CD14-positive monocyte (primary cell): ENCODE measurements around the gene FLII. TPM values are rescaled to one million over a fixed set of nuclear protein-coding genes. Genes with fewer than 3 reads are reported as not detected.

Experiments
- DNase-seq, 3 donors: peaks; one replicate each; pipeline ENCODE4 v3.0.0-alpha.2; 2011 to 2022
- H2AFZ ChIP-seq: 2 replicates; pipeline ENCODE4 v1.6.0; 2012; ENCODE audit warnings: mild to moderate bottlenecking, low read depth, low read length, inconsistent platforms; ENCODE audit not compliant: insufficient read depth, poor library complexity, severe bottlenecking
- H3K27ac ChIP-seq, 2 donors: 1 replicate in 1 of 2; 2 replicates in 1 of 2; pipeline ENCODE4 v1.5.1; 2012 to 2013; ENCODE audit warnings: low read length in 2 of 2, control low read depth in 1 of 2, inconsistent platforms in 1 of 2, low read depth in 1 of 2, mild to moderate bottlenecking in 1 of 2
- H3K27me3 ChIP-seq, 2 donors: one replicate each; pipeline versions ENCODE4 v1.6.0 to v1.6.1; 2011 to 2013; ENCODE audit warnings: low read length in 2 of 2; ENCODE audit not compliant: control insufficient read depth in 2 of 2, insufficient read depth in 2 of 2
- H3K36me3 ChIP-seq, 2 donors: replicated peaks in 1 of 2; 1 replicate in 1 of 2; 2 replicates in 1 of 2; pipeline versions ENCODE4 v1.5.1 to v1.6.1; 2012 to 2013; ENCODE audit warnings: low read length in 2 of 2, control low read depth in 1 of 2, inconsistent platforms in 1 of 2, mild to moderate bottlenecking in 1 of 2; ENCODE audit not compliant: insufficient read depth in 2 of 2, control insufficient read depth in 1 of 2
- H3K4me1 ChIP-seq, 2 donors: 1 replicate in 1 of 2; 2 replicates in 1 of 2; pipeline versions ENCODE4 v1.5.1 to v1.6.1; 2012 to 2013; ENCODE audit warnings: low read length in 2 of 2, control low read depth in 1 of 2, inconsistent platforms in 1 of 2, mild to moderate bottlenecking in 1 of 2, moderate library complexity in 1 of 2; ENCODE audit not compliant: insufficient read depth in 2 of 2, control insufficient read depth in 1 of 2
- H3K4me2 ChIP-seq: replicated peaks from 2 replicates; pipeline ENCODE3; 2012; ENCODE audit warnings: low read length, moderate library complexity, mild to moderate bottlenecking; ENCODE audit not compliant: poor library complexity, severe bottlenecking; ENCODE audit errors: extremely low read depth
- H3K4me3 ChIP-seq, 3 experiments: fragments of 200-600 bp in 1 of 3; sonication (generic) in 1 of 3; replicated peaks in 1 of 3; 1 replicate in 2 of 3; 2 replicates in 1 of 3; pipeline ENCODE4 v1.5.1; 2011 to 2013; ENCODE audit warnings: low read length in 3 of 3, mild to moderate bottlenecking in 3 of 3, control low read depth in 2 of 3, low read depth in 2 of 3, inconsistent platforms in 1 of 3, moderate library complexity in 1 of 3
- H3K79me2 ChIP-seq: 2 replicates; pipeline ENCODE4 v1.6.0; 2012; ENCODE audit warnings: mild to moderate bottlenecking, control low read depth, inconsistent platforms, low read length, moderate library complexity; ENCODE audit not compliant: insufficient read depth
- H3K9ac ChIP-seq: 2 replicates; pipeline ENCODE4 v1.6.0; 2017; ENCODE audit warnings: low read length, mild to moderate bottlenecking; ENCODE audit not compliant: insufficient read depth, poor library complexity, severe bottlenecking
- H3K9me3 ChIP-seq, 2 donors: replicated peaks in 1 of 2; 1 replicate in 1 of 2; 2 replicates in 1 of 2; pipeline versions ENCODE4 v1.5.1 to v1.6.1; 2012 to 2013; ENCODE audit warnings: low read length in 2 of 2, control low read depth in 1 of 2; ENCODE audit not compliant: control insufficient read depth in 1 of 2, insufficient read depth in 1 of 2
- H4K20me1 ChIP-seq: 2 replicates; pipeline ENCODE4 v1.6.0; 2012; ENCODE audit warnings: mild to moderate bottlenecking, low read length, control low read depth, moderate library complexity; ENCODE audit not compliant: insufficient read depth
- H3K27ac Mint-ChIP-seq, 7 donors: one replicate each; pipeline ENCODE4 v1.8.0; 2020; ENCODE audit warnings: mild to moderate bottlenecking in 7 of 7, mixed read lengths in 7 of 7, moderate library complexity in 6 of 7, inconsistent platforms in 2 of 7
- H3K27me3 Mint-ChIP-seq, 3 donors: one replicate each; pipeline ENCODE4 v1.8.0; 2021 to 2022; ENCODE audit warnings: low read depth in 3 of 3, mild to moderate bottlenecking in 3 of 3, mixed read lengths in 3 of 3, moderate library complexity in 3 of 3, inconsistent platforms in 1 of 3
- H3K36me3 Mint-ChIP-seq, 2 donors: one replicate each; pipeline ENCODE4 v1.8.0; 2020; ENCODE audit warnings: mixed read lengths in 2 of 2, inconsistent platforms in 1 of 2, mild to moderate bottlenecking in 1 of 2
- H3K4me1 Mint-ChIP-seq: one replicate; pipeline ENCODE4 v1.8.0; 2020; ENCODE audit warnings: mild to moderate bottlenecking, mixed read lengths
- H3K4me3 Mint-ChIP-seq, 2 donors: one replicate each; pipeline ENCODE4 v1.8.0; 2020; ENCODE audit warnings: mild to moderate bottlenecking in 2 of 2, mixed read lengths in 2 of 2, moderate library complexity in 1 of 2
- H3K9me3 Mint-ChIP-seq, 7 donors: one replicate each; pipeline ENCODE4 v1.8.0; 2020 to 2022; ENCODE audit warnings: mixed read lengths in 7 of 7, mild to moderate bottlenecking in 6 of 7, moderate library complexity in 6 of 7, inconsistent platforms in 2 of 7
- CTCF ChIP-seq: fragments of 200-600 bp; IDR thresholded peaks from one replicate; pipeline ENCODE4 v1.8.0; 2022; ENCODE audit warnings: antibody characterized with exemption, mild to moderate bottlenecking
- WGBS: methylation state at CpG from one replicate; pipeline ENCODE4 v1.1.5; 2013; ENCODE audit warnings: missing lambda C conversion rate; ENCODE audit not compliant: insufficient coverage; 5-methylcytosine and 5-hydroxymethylcytosine counted together
- intact Hi-C, 2 donors: fragments of 100-400 bp; cut with micrococcal nuclease; formaldehyde crosslinking; loops; one replicate each; pipeline versions ENCODE4 v1.15.0 to v1.15.1; 2023
- polyA plus RNA-seq, 3 donors: library from polyadenylated mRNA; depleted of rRNA in 1 of 3; unstranded in 2 of 3; stranded (reverse) in 1 of 3; fragments of 300-500 nt in 2 of 3; fragments of >200 nt in 1 of 3; fragmentation: Illumina TruSeq in 2 of 3; gene quantifications; 1 replicate in 2 of 3; 2 replicates in 1 of 3; pipeline ENCODE4 v1.2.3, GENCODE V29; 2012 to 2021

FLII gene
- polyA plus RNA-seq, 3 donors = 145 to 724 (median 227) TPM

GRCh38 chr17:18291718-18292540 is 33.4 kb upstream of the FLII start:
- peaks cover 9 to 13% of the 10 kb centered on the region in 2 donors for H3K4me1 ChIP-seq
- Mint-ChIP-seq H3K9me3 (no peaks in the 10 kb centered on the region), H3K36me3 (peaks cover 69 to 88% of the 10 kb centered on the region in 2 donors), H3K27ac (peak overlapping the region in 6 of 7 donors; percentile 37 to 88 (median 60)), H3K4me1 (peaks cover 12% of the 10 kb centered on the region), H3K27me3 (no peaks in the 10 kb centered on the region), H3K4me3 (no peak overlapping the region)
- peaks cover 64 to 83% of the 10 kb centered on the region in 2 donors for H3K36me3 ChIP-seq
- H3K27ac ChIP-seq = peak overlapping the region in 1 of 2 donors; percentile 37
- no peak for DNase-seq
- no peak overlapping the region for H3K4me2 ChIP-seq
- H3K27me3 ChIP-seq = no peaks in the 10 kb centered on the region
- no peaks in the 10 kb centered on the region for H4K20me1 ChIP-seq
- no peak for TF ChIP-seq CTCF
- H3K79me2 ChIP-seq = peaks cover 20% of the 10 kb centered on the region
- intact Hi-C loops = no loop called here
- WGBS = 81% methylated on average over 2 of the region's 15 CpGs
- no peak overlapping the region for H2AFZ ChIP-seq
- H3K9ac ChIP-seq = no peak overlapping the region
- H3K4me3 ChIP-seq = no peak overlapping the region
- no peaks in the 10 kb centered on the region for H3K9me3 ChIP-seq

GRCh38 chr17:18285296-18285695 is 26.8 kb upstream of the FLII start:
- no peaks in the 10 kb centered on the region for H3K4me1 ChIP-seq
- no peak overlapping the region for H2AFZ ChIP-seq
- 98% methylated on average over 10 of the region's 11 CpGs for WGBS
- no peaks in the 10 kb centered on the region for H3K79me2 ChIP-seq
- H3K27ac ChIP-seq = no peak overlapping the region
- TF ChIP-seq CTCF = no peak
- Mint-ChIP-seq H3K4me1 (no peaks in the 10 kb centered on the region), H3K36me3 (peaks cover 83 to 96% of the 10 kb centered on the region in 2 donors), H3K27ac (peak overlapping the region in 1 of 7 donors; percentile 33), H3K4me3 (no peak overlapping the region), H3K9me3 (no peaks in the 10 kb centered on the region), H3K27me3 (no peaks in the 10 kb centered on the region)
- no peak for DNase-seq
- peaks cover 86 to 97% of the 10 kb centered on the region in 2 donors for H3K36me3 ChIP-seq
- H3K4me2 ChIP-seq = no peak overlapping the region
- no peaks in the 10 kb centered on the region for H3K27me3 ChIP-seq
- H3K9me3 ChIP-seq = no peaks in the 10 kb centered on the region
- intact Hi-C loops = no loop called here
- H3K4me3 ChIP-seq = no peak overlapping the region
- H4K20me1 ChIP-seq = peaks cover 7% of the 10 kb centered on the region
- no peak overlapping the region for H3K9ac ChIP-seq
